Epithelial cell of prostate (primary cell): ENCODE results near the gene MGAT4A.
A peak's percentile ranks its signal among the peaks of the same experiment; 100 is the strongest.
"Not testable (repeated sequence)": the region's sequence is repeated elsewhere in the genome, so short reads cannot be mapped to it uniquely, and the experiment has no call there.

Source experiments
- DNase-seq: peaks from one replicate; pipeline ENCODE4 v3.0.0-alpha.2; 2011; ENCODE audit warnings: low read depth, low spot score
- H3K27ac ChIP-seq: fragments of 450-650 bp; 2 replicates; pipeline ENCODE4 v1.5.1; 2017; ENCODE audit warnings: mild to moderate bottlenecking

MGAT4A gene

GRCh38 chr2:98761267-98761781, 30.4 kb upstream of the MGAT4A start:
- no peak for DNase-seq
- peak overlapping the region; percentile 16 for H3K27ac ChIP-seq

- no peak for DNase-seq
- no peak overlapping the region for H3K27ac ChIP-seq
These were observed 29.1 kb upstream of the MGAT4A start for GRCh38 chr2:98759827-98760625.

- DNase-seq, result no peak
- H3K27ac ChIP-seq, result no peak overlapping the region
These were observed 28.4 kb upstream of the MGAT4A start for GRCh38 chr2:98759338-98759737.

- H3K27ac ChIP-seq, result peak overlapping the region; percentile 61
- peak; percentile 91 for DNase-seq
These were observed 27.0 kb upstream of the MGAT4A start for GRCh38 chr2:98757904-98758421.

- no peak for DNase-seq
- H3K27ac ChIP-seq, result no peak overlapping the region
These were observed 22.9 kb upstream of the MGAT4A start for GRCh38 chr2:98753801-98754200.

- not testable (repeated sequence) for H3K27ac ChIP-seq, DNase-seq
These were observed 21.8 kb upstream of the MGAT4A start for GRCh38 chr2:98752711-98753110.

- DNase-seq, result no peak
- H3K27ac ChIP-seq, result no peak overlapping the region
These were observed 20.8 kb upstream of the MGAT4A start for GRCh38 chr2:98751748-98752147.

- DNase-seq, result no peak
- no peak overlapping the region for H3K27ac ChIP-seq
These were observed 19.8 kb upstream of the MGAT4A start for GRCh38 chr2:98750593-98751282.

GRCh38 chr2:98749066-98749450, 18.1 kb upstream of the MGAT4A start:
- no peak overlapping the region for H3K27ac ChIP-seq
- DNase-seq, result no peak

GRCh38 chr2:98748292-98749065, 17.5 kb upstream of the MGAT4A start:
- H3K27ac ChIP-seq, result no peak overlapping the region
- DNase-seq, result no peak

- no peak overlapping the region for H3K27ac ChIP-seq
- no peak for DNase-seq
These were observed 17.0 kb upstream of the MGAT4A start for GRCh38 chr2:98747888-98748287.

GRCh38 chr2:98746426-98746825, 15.5 kb upstream of the MGAT4A start:
- no peak for DNase-seq

GRCh38 chr2:98744595-98744994, 13.7 kb upstream of the MGAT4A start:
- no peak for DNase-seq
- no peak overlapping the region for H3K27ac ChIP-seq

More at GRCh38 chr2:98746426-98746825, 15.5 kb upstream of the MGAT4A start:
- no peak overlapping the region for H3K27ac ChIP-seq

- no peak for DNase-seq
- no peak overlapping the region for H3K27ac ChIP-seq
These were observed 12.9 kb upstream of the MGAT4A start for GRCh38 chr2:98743835-98744234.

GRCh38 chr2:98739020-98739419, 8.1 kb upstream of the MGAT4A start:
- DNase-seq, result no peak
- H3K27ac ChIP-seq, result no peak overlapping the region

GRCh38 chr2:98738304-98738703, 7.4 kb upstream of the MGAT4A start:
- H3K27ac ChIP-seq, result no peak overlapping the region
- no peak for DNase-seq

- H3K27ac ChIP-seq, result no peak overlapping the region
- no peak for DNase-seq
These were observed 6.9 kb upstream of the MGAT4A start for GRCh38 chr2:98737848-98738247.

- no peak overlapping the region for H3K27ac ChIP-seq
- peak; percentile 22 for DNase-seq
These were observed 5.5 kb upstream of the MGAT4A start for GRCh38 chr2:98736464-98736889.

GRCh38 chr2:98734823-98735260, 3.9 kb upstream of the MGAT4A start:
- no peak for DNase-seq
- no peak overlapping the region for H3K27ac ChIP-seq

- DNase-seq, result no peak
- H3K27ac ChIP-seq, result no peak overlapping the region
These were observed 3.2 kb upstream of the MGAT4A start for GRCh38 chr2:98734162-98734561.
